GM23338 (cell line): ENCODE measurements around the gene SOX12. TPM values are rescaled to one million over a fixed set of nuclear protein-coding genes. Genes with fewer than 3 reads are reported as not detected.

ENCODE experiments used
- ATAC-seq: fragments of 200-7000 bp; cut with Tn5 transposase; 3 replicates; pipeline ENCODE4 v1.9.1; 2020
- DNase-seq: peaks from one replicate; pipeline ENCODE4 v3.0.0-alpha.2; 2015; ENCODE audit warnings: low spot score
- H2AFZ ChIP-seq: fragments of 200-600 bp; sonication (generic); 2 replicates; pipeline ENCODE4 v1.8.0; 2016; ENCODE audit warnings: antibody characterized with exemption, mild to moderate bottlenecking, moderate library complexity
- H3F3A ChIP-seq: fragments of 200-600 bp; sonication (generic); replicated peaks from 2 replicates; pipeline ENCODE4 v1.8.0; 2017; ENCODE audit warnings: antibody characterized with exemption, mixed run types, low read depth
- H3K27ac ChIP-seq: fragments of 200-600 bp; sonication (generic); 2 replicates; pipeline ENCODE4 v1.6.1; 2016; ENCODE audit warnings: low read depth
- H3K27me3 ChIP-seq: fragments of 200-600 bp; sonication (generic); 2 replicates; pipeline ENCODE4 v1.8.0; 2016; ENCODE audit warnings: mild to moderate bottlenecking, mixed run types, moderate library complexity; ENCODE audit not compliant: insufficient read depth
- H3K36me3 ChIP-seq: fragments of 200-600 bp; sonication (generic); 2 replicates; pipeline ENCODE4 v1.8.0; 2016; ENCODE audit warnings: mild to moderate bottlenecking; ENCODE audit not compliant: insufficient read depth
- H3K4me1 ChIP-seq: fragments of 200-600 bp; sonication (generic); 2 replicates; pipeline ENCODE4 v1.8.0; 2016; ENCODE audit warnings: mild to moderate bottlenecking, moderate library complexity; ENCODE audit not compliant: insufficient read depth
- H3K4me2 ChIP-seq: fragments of 200-600 bp; sonication (generic); 2 replicates; pipeline ENCODE4 v1.7.1; 2017; ENCODE audit warnings: mixed run types
- H3K4me3 ChIP-seq: fragments of 200-600 bp; sonication (generic); 2 replicates; pipeline ENCODE4 v1.6.1; 2016; ENCODE audit warnings: mixed run types
- H3K79me2 ChIP-seq: fragments of 200-600 bp; sonication (generic); replicated peaks from 2 replicates; pipeline ENCODE4 v1.8.0; 2017; ENCODE audit warnings: mild to moderate bottlenecking; ENCODE audit not compliant: insufficient read depth
- H3K9me2 ChIP-seq: fragments of 200-600 bp; sonication (generic); 2 replicates; pipeline ENCODE4 v1.8.0; 2017; ENCODE audit not compliant: insufficient read depth
- H4K20me1 ChIP-seq: fragments of 200-600 bp; sonication (generic); replicated peaks from 2 replicates; pipeline ENCODE4 v1.8.0; 2017; ENCODE audit warnings: mild to moderate bottlenecking; ENCODE audit not compliant: insufficient read depth
- H3K27ac Mint-ChIP-seq: 2 replicates; pipeline ENCODE4 v1.8.0; 2020; ENCODE audit warnings: inconsistent platforms, mild to moderate bottlenecking, moderate library complexity, mixed read lengths
- H3K27me3 Mint-ChIP-seq: 3 replicates; pipeline ENCODE4 v1.8.0; 2022; ENCODE audit warnings: low read depth, mild to moderate bottlenecking, moderate library complexity, mixed read lengths, inconsistent platforms; ENCODE audit not compliant: insufficient read depth, poor library complexity
- H3K36me3 Mint-ChIP-seq: 3 replicates; pipeline ENCODE4 v1.8.0; 2021; ENCODE audit warnings: low read depth, mild to moderate bottlenecking, inconsistent platforms, moderate library complexity, mixed read lengths
- H3K4me1 Mint-ChIP-seq: 3 replicates; pipeline ENCODE4 v1.8.0; 2020; ENCODE audit warnings: mild to moderate bottlenecking, inconsistent platforms, mixed read lengths
- H3K4me3 Mint-ChIP-seq: 3 replicates; pipeline ENCODE4 v1.8.0; 2021; ENCODE audit warnings: moderate library complexity, mild to moderate bottlenecking, inconsistent platforms, mixed read lengths
- H3K9me3 Mint-ChIP-seq: 3 replicates; pipeline ENCODE4 v1.8.0; 2020; ENCODE audit warnings: moderate library complexity, mild to moderate bottlenecking, inconsistent platforms, mixed read lengths
- CREB1 ChIP-seq: fragments of 250-450 bp; sonication (Bioruptor Pico); IDR thresholded peaks from 2 replicates; pipeline ENCODE4 v1.5.0; 2020; ENCODE audit warnings: low read depth, mild to moderate bottlenecking, moderate library complexity
- EZH2phosphoT487 ChIP-seq: fragments of 200-600 bp; sonication (generic); IDR thresholded peaks from one replicate; pipeline ENCODE4 v1.8.1; 2018; ENCODE audit warnings: antibody characterized with exemption; ENCODE audit not compliant: unreplicated experiment
- JUNB ChIP-seq: IDR thresholded peaks from one replicate; pipeline ENCODE4 v1.6.1; 2016; ENCODE audit warnings: antibody characterized with exemption; ENCODE audit not compliant: unreplicated experiment
- POLR2AphosphoS5 ChIP-seq: IDR thresholded peaks from 2 replicates; pipeline ENCODE4 v1.6.1; 2016; ENCODE audit warnings: antibody characterized with exemption, low read depth
- STAT1 ChIP-seq: IDR thresholded peaks from one replicate; pipeline ENCODE4 v1.6.1; 2016; ENCODE audit warnings: antibody characterized with exemption; ENCODE audit not compliant: unreplicated experiment
- polyA plus RNA-seq: library from polyadenylated mRNA; unstranded; fragments of >200 nt; fragmentation: Nextera tagmentation; extraction: Ambion mirVana; gene quantifications from 2 replicates; pipeline ENCODE4 v1.2.1, GENCODE V29; 2016
- total RNA-seq: library from RNA; depleted of rRNA; stranded (reverse); fragments of >200 nt; shearing (Covaris generic); gene quantifications from 2 replicates; pipeline ENCODE4 v1.2.3, GENCODE V29; 2014
- TF ChIP-seq, protein P1 (sequence below): fragments of 250-450 bp; sonication (Bioruptor Pico); IDR thresholded peaks from 2 replicates; pipeline ENCODE4 v1.5.0; 2020; ENCODE audit warnings: mild to moderate bottlenecking, moderate library complexity
- TF ChIP-seq, protein P2 (sequence below), 2 experiments: fragments of 200-600 bp in 1 of 2; sonication (generic) in 1 of 2; conservative IDR thresholded peaks; 2 replicates each; pipeline versions ENCODE4 v1.5.1 to v1.6.1; 2016 to 2017; ENCODE audit warnings: antibody characterized with exemption in 2 of 2, low read depth in 2 of 2, mild to moderate bottlenecking in 2 of 2, moderate library complexity in 1 of 2

The SOX12 gene
- total and polyA plus RNA-seq, 2 experiments from 2014 or later, result 14.1 to 32.0 TPM

DNA sequence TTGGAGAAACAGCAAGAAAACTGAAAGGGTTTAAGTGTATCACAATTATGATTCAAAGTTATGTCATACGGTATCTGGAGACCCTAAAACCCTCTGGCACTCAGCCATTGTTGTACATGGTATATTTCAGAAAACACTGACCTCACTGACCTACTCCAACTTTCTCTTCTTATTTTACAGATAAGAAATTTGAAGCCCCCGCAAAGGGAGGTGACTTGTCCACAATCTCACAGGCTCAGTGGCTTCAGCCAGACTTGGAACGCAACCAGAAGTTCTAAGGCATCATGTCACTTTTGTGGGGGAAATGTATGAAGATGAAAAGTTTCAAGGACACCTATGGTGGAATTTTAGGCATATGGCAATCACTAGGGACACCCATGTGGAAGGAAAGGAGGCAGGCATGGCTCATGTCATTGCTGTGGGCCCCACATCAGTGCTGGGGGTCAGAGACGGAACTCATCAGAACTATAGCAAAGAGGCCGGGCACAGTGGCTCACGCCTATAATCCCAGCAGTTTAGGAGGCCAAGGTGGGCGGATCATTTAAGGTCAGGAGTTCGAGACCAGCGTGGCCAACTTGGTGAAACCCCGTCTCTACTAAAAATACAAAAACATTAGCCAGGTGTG lies 50.0 kb downstream of the SOX12 start (continued):
- TF ChIP-seq, protein P1, sequence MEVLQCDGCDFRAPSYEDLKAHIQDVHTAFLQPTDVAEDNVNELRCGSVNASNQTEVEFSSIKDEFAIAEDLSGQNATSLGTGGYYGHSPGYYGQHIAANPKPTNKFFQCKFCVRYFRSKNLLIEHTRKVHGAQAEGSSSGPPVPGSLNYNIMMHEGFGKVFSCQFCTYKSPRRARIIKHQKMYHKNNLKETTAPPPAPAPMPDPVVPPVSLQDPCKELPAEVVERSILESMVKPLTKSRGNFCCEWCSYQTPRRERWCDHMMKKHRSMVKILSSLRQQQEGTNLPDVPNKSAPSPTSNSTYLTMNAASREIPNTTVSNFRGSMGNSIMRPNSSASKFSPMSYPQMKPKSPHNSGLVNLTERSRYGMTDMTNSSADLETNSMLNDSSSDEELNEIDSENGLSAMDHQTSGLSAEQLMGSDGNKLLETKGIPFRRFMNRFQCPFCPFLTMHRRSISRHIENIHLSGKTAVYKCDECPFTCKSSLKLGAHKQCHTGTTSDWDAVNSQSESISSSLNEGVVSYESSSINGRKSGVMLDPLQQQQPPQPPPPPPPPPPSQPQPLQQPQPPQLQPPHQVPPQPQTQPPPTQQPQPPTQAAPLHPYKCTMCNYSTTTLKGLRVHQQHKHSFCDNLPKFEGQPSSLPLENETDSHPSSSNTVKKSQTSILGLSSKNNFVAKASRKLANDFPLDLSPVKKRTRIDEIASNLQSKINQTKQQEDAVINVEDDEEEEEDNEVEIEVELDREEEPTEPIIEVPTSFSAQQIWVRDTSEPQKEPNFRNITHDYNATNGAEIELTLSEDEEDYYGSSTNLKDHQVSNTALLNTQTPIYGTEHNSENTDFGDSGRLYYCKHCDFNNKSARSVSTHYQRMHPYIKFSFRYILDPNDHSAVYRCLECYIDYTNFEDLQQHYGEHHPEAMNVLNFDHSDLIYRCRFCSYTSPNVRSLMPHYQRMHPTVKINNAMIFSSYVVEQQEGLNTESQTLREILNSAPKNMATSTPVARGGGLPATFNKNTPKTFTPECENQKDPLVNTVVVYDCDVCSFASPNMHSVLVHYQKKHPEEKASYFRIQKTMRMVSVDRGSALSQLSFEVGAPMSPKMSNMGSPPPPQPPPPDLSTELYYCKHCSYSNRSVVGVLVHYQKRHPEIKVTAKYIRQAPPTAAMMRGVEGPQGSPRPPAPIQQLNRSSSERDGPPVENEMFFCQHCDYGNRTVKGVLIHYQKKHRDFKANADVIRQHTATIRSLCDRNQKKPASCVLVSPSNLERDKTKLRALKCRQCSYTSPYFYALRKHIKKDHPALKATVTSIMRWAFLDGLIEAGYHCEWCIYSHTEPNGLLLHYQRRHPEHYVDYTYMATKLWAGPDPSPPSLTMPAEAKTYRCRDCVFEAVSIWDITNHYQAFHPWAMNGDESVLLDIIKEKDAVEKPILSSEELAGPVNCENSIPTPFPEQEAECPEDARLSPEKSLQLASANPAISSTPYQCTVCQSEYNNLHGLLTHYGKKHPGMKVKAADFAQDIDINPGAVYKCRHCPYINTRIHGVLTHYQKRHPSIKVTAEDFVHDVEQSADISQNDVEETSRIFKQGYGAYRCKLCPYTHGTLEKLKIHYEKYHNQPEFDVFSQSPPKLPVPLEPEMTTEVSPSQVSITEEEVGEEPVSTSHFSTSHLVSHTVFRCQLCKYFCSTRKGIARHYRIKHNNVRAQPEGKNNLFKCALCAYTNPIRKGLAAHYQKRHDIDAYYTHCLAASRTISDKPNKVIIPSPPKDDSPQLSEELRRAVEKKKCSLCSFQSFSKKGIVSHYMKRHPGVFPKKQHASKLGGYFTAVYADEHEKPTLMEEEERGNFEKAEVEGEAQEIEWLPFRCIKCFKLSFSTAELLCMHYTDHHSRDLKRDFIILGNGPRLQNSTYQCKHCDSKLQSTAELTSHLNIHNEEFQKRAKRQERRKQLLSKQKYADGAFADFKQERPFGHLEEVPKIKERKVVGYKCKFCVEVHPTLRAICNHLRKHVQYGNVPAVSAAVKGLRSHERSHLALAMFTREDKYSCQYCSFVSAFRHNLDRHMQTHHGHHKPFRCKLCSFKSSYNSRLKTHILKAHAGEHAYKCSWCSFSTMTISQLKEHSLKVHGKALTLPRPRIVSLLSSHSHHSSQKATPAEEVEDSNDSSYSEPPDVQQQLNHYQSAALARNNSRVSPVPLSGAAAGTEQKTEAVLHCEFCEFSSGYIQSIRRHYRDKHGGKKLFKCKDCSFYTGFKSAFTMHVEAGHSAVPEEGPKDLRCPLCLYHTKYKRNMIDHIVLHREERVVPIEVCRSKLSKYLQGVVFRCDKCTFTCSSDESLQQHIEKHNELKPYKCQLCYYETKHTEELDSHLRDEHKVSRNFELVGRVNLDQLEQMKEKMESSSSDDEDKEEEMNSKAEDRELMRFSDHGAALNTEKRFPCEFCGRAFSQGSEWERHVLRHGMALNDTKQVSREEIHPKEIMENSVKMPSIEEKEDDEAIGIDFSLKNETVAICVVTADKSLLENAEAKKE (CRISPR knock-in tag), result no peak

DNA sequence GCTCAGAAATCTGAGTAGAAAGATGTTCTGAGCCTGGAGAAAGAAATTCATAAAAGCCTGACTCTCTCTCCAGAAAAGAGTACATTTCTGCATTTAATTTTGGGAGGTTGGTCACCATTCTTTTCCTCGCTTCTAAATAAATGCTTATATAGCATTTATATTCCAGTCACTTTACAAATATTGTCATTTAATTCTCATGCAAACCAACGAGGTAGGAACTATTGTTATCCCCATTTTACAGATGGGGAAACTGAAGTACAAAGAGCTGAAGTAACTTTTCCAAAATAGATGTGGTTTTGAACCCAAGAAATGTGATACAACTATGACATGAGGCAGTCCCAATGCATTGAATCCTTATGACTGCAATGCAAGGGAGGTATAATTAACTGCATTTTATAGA lies 50.7 kb downstream of the SOX12 start:
- Histone ChIP-seq H3K4me2 (no peak overlapping the region), H3F3A (peaks cover 8% of the 10 kb centered on the region; the same call in 1 of the 2 replicates), H3K36me3 (no peaks in the 10 kb centered on the region), H2AFZ (no peak overlapping the region), H3K27me3 (peaks cover under 1% of the 10 kb centered on the region; the same call in 1 of the 2 replicates), H4K20me1 (no peaks in the 10 kb centered on the region), H3K27ac (no peak overlapping the region), H3K79me2 (no peaks in the 10 kb centered on the region), H3K9me2 (no peaks in the 10 kb centered on the region), H3K4me3 (no peak overlapping the region), H3K4me1 (no peaks in the 10 kb centered on the region; the same call in 1 of the 2 replicates)
- H3K9me3 Mint-ChIP-seq, result no peaks in the 10 kb centered on the region; the same call in 2 of the 3 replicates
- H3K4me3 Mint-ChIP-seq, result no peak overlapping the region
- H3K36me3 Mint-ChIP-seq, result no peaks in the 10 kb centered on the region
- no peak overlapping the region for H3K27ac Mint-ChIP-seq
- ATAC-seq (no peak), DNase-seq (no peak)
- peaks cover 14% of the 10 kb centered on the region for H3K4me1 Mint-ChIP-seq
- peaks cover 8% of the 10 kb centered on the region for H3K27me3 Mint-ChIP-seq
- no peak for TF ChIP-seq JUNB
- no peak for TF ChIP-seq STAT1
- TF ChIP-seq CREB1 (CRISPR knock-in tag), result no peak
- TF ChIP-seq, protein P2, sequence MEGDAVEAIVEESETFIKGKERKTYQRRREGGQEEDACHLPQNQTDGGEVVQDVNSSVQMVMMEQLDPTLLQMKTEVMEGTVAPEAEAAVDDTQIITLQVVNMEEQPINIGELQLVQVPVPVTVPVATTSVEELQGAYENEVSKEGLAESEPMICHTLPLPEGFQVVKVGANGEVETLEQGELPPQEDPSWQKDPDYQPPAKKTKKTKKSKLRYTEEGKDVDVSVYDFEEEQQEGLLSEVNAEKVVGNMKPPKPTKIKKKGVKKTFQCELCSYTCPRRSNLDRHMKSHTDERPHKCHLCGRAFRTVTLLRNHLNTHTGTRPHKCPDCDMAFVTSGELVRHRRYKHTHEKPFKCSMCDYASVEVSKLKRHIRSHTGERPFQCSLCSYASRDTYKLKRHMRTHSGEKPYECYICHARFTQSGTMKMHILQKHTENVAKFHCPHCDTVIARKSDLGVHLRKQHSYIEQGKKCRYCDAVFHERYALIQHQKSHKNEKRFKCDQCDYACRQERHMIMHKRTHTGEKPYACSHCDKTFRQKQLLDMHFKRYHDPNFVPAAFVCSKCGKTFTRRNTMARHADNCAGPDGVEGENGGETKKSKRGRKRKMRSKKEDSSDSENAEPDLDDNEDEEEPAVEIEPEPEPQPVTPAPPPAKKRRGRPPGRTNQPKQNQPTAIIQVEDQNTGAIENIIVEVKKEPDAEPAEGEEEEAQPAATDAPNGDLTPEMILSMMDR (conservative IDR thresholded peaks at IDR 0.05; ENCODE audit: low read depth in 2 of 2), result no peak
- TF ChIP-seq EZH2phosphoT487, result no peak
- TF ChIP-seq, protein P1 (CRISPR knock-in tag), result no peak
- no peak for TF ChIP-seq POLR2AphosphoS5
